Uterus (tissue), 4 donors: ENCODE data around the gene CLDN9. TPM values are rescaled to one million over a fixed set of nuclear protein-coding genes. Genes with fewer than 3 reads are reported as not detected.

ENCODE experiments used
- DNase-seq, 2 donors: peaks; one replicate each; pipeline ENCODE4 v3.0.0-alpha.2; 2019 to 2020
- H3K27ac ChIP-seq, 2 donors: fragments of 200-600 bp; sonication (generic); 1 replicate in 1 of 2; 2 replicates in 1 of 2; pipeline ENCODE4 v1.5.1; 2016 to 2018
- H3K27me3 ChIP-seq, 2 donors: fragments of 200-600 bp; sonication (generic); one replicate each; pipeline ENCODE4 v1.5.1; 2018 to 2019; ENCODE audit warnings: control low read depth in 1 of 2
- H3K36me3 ChIP-seq, 2 donors: fragments of 200-600 bp; sonication (generic); one replicate each; pipeline ENCODE4 v1.5.1; 2019; ENCODE audit warnings: control low read depth in 1 of 2
- H3K4me1 ChIP-seq, 2 donors: fragments of 200-600 bp; sonication (generic); one replicate each; pipeline ENCODE4 v1.5.1; 2018 to 2019; ENCODE audit warnings: control low read depth in 1 of 2
- H3K4me3 ChIP-seq, 2 donors: fragments of 200-600 bp; sonication (generic); 1 replicate in 1 of 2; 2 replicates in 1 of 2; pipeline ENCODE4 v1.5.1; 2018 to 2019; ENCODE audit warnings: mild to moderate bottlenecking in 1 of 2
- H3K9me3 ChIP-seq, 2 donors: fragments of 200-600 bp; sonication (generic); one replicate each; pipeline ENCODE4 v1.5.1; 2019; ENCODE audit warnings: control low read depth in 1 of 2
- POLR2A ChIP-seq, 2 donors: fragments of 450-650 bp; IDR thresholded peaks; one replicate each; pipeline ENCODE4 v1.6.1; 2016; ENCODE audit warnings: antibody characterized with exemption in 2 of 2, mild to moderate bottlenecking in 1 of 2, moderate library complexity in 1 of 2
- intact Hi-C: fragments of 100-400 bp; cut with DNase I; formaldehyde crosslinking; loops from one replicate; pipeline ENCODE4 v1.15.1; 2023; ENCODE audit warnings: low total_unique reads
- total RNA-seq, 4 donors: library from RNA; depleted of rRNA in 3 of 4; stranded (reverse); fragments of >200 nt in 3 of 4; gene quantifications; one replicate each; pipeline versions ENCODE4 v1.1.0 to v1.2.4, GENCODE V29; 2014 to 2023
- TF ChIP-seq, protein P1 (sequence below), 4 experiments: fragments of 200-600 bp in 2 of 4; fragments of 450-650 bp in 2 of 4; sonication (generic) in 2 of 4; IDR thresholded peaks; one replicate each; pipeline ENCODE4 v1.5.1; 2016 to 2019; ENCODE audit warnings: antibody characterized with exemption in 4 of 4, mild to moderate bottlenecking in 2 of 4, moderate library complexity in 1 of 4
- donor health status: DM: yes; HTN: yes; CAD: no.

The CLDN9 gene
- total RNA-seq, 4 donors from 2014 or later: 0.21 to 1.8 TPM; not detected in 2

DNA sequence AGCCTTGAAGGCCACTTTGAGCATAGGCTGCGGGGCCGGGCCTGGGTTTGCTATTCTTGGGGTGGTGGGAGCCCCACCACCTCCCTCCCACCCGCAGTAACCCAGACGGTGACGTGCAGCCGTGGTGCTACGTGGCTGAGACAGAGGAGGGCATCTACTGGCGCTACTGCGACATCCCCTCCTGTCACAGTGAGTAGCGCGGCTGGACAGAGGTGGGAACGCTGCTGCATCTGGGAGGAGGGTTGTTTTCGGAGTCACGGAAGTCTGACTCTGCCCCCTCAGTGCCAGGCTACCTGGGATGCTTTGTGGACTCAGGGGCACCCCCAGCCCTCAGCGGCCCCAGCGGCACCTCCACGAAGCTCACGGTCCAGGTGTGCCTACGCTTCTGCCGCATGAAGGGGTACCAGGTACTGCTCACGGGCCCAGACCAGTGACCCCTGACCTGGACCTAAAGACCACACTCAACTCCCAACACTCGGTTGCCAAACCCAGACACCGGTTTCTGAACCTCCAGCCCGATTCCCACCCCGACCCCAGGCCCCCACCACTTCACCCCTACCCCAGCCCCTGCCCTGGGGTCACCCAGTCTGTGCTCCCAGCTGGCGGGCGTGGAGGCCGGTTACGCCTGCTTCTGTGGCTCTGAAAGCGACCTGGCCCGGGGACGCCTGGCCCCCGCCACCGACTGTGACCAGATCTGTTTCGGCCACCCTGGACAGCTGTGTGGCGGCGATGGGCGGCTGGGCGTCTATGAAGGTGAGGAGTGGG, 46.5 kb upstream of the CLDN9 start:
- intact Hi-C loops: no loop called here
- Histone ChIP-seq H3K4me1 (peaks cover 0 to 46% of the 10 kb centered on the region in 2 donors), H3K27ac (no peak overlapping the region), H3K27me3 (peaks cover 28 to 36% of the 10 kb centered on the region in 2 donors), H3K36me3 (no peaks in the 10 kb centered on the region), H3K9me3 (no peaks in the 10 kb centered on the region), H3K4me3 (no peak overlapping the region)
- DNase-seq: no peak
- TF ChIP-seq, protein P1, sequence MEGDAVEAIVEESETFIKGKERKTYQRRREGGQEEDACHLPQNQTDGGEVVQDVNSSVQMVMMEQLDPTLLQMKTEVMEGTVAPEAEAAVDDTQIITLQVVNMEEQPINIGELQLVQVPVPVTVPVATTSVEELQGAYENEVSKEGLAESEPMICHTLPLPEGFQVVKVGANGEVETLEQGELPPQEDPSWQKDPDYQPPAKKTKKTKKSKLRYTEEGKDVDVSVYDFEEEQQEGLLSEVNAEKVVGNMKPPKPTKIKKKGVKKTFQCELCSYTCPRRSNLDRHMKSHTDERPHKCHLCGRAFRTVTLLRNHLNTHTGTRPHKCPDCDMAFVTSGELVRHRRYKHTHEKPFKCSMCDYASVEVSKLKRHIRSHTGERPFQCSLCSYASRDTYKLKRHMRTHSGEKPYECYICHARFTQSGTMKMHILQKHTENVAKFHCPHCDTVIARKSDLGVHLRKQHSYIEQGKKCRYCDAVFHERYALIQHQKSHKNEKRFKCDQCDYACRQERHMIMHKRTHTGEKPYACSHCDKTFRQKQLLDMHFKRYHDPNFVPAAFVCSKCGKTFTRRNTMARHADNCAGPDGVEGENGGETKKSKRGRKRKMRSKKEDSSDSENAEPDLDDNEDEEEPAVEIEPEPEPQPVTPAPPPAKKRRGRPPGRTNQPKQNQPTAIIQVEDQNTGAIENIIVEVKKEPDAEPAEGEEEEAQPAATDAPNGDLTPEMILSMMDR (IDR thresholded peaks at IDR 0.05): no peak
- no peak for TF ChIP-seq POLR2A (IDR thresholded peaks at IDR 0.05)

DNA sequence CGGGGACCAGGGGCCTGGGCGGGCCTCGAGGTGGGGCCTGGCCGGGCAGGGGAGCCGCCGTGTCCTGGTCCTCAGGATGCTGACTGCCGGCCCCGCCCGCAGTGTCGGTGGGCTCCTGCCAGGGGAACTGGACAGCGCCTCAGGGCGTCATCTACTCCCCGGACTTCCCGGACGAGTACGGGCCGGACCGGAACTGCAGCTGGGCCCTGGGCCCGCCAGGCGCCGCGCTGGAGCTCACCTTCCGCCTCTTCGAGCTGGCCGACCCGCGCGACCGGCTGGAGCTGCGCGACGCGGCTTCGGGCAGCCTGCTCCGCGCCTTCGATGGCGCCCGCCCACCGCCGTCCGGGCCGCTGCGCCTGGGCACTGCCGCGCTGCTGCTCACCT, 45.9 kb upstream of the CLDN9 start:
- no peaks in the 10 kb centered on the region for H3K36me3 ChIP-seq
- peaks cover 0 to 46% of the 10 kb centered on the region in 2 donors for H3K4me1 ChIP-seq
- H3K27ac ChIP-seq: no peak overlapping the region
- TF ChIP-seq, protein P1 (IDR thresholded peaks at IDR 0.05): no peak
- no peak for TF ChIP-seq POLR2A (IDR thresholded peaks at IDR 0.05)
- H3K4me3 ChIP-seq: no peak overlapping the region
- H3K9me3 ChIP-seq: no peaks in the 10 kb centered on the region
- intact Hi-C loops: no loop called here
- no peak for DNase-seq
- H3K27me3 ChIP-seq: peaks cover 25 to 36% of the 10 kb centered on the region in 2 donors

DNA sequence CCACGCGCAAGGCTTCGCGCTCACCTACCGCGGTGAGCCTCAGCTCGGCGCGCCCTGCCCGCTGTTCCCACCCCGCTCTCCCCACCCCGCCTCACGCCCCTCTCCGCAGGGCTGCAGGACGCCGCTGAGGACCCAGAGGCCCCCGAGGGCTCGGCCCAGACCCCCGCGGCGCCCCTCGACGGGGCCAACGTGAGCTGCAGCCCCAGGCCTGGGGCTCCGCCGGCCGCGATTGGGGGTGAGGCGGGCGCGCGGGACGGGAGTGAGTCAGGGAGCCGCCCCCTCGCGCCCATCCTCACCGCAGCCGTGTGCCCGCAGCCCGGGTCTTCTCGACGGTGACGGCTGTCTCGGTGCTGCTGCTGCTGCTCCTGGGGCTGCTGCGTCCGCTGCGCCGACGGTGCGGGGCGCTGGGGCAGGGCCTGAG, 45.5 kb upstream of the CLDN9 start:
- intact Hi-C loops: no loop called here

DNA sequence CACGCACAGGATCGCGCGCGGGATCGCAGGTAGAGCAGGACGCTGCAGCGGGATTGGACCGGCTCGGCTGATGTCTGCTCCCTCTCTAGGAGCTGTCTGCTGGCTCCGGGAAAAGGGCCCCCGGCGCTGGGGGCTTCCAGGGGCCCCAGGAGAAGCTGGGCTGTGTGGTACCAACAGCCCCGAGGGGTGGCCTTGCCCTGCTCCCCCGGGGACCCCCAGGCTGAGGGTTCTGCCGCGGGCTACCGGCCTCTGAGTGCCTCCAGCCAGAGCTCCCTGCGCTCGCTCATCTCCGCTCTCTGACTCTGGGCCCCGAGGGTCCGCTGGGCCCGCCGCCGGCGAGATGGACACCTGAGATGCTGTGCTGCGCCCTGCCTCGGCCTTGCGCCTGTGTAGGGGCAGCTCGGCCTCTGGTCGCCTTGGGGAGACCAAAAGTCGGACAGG, 45.0 kb upstream of the CLDN9 start:
- DNase-seq: no peak
- Histone ChIP-seq H3K4me1 (peaks cover 0 to 46% of the 10 kb centered on the region in 2 donors), H3K36me3 (no peaks in the 10 kb centered on the region), H3K27ac (no peak overlapping the region), H3K27me3 (peaks cover 20 to 36% of the 10 kb centered on the region in 2 donors), H3K9me3 (no peaks in the 10 kb centered on the region), H3K4me3 (no peak overlapping the region)
- TF ChIP-seq, protein P1 (IDR thresholded peaks at IDR 0.05): no peak
- TF ChIP-seq POLR2A (IDR thresholded peaks at IDR 0.05): no peak
- intact Hi-C loops: no loop called here

More for the DNA sequence above, 45.5 kb upstream of the CLDN9 start:
- Histone ChIP-seq H3K27me3 (peaks cover 21 to 36% of the 10 kb centered on the region in 2 donors), H3K9me3 (no peaks in the 10 kb centered on the region), H3K4me3 (no peak overlapping the region), H3K4me1 (peaks cover 0 to 46% of the 10 kb centered on the region in 2 donors), H3K36me3 (no peaks in the 10 kb centered on the region), H3K27ac (no peak overlapping the region)
- no peak for TF ChIP-seq POLR2A (IDR thresholded peaks at IDR 0.05)
- TF ChIP-seq, protein P1 (IDR thresholded peaks at IDR 0.05): no peak
- no peak for DNase-seq

DNA sequence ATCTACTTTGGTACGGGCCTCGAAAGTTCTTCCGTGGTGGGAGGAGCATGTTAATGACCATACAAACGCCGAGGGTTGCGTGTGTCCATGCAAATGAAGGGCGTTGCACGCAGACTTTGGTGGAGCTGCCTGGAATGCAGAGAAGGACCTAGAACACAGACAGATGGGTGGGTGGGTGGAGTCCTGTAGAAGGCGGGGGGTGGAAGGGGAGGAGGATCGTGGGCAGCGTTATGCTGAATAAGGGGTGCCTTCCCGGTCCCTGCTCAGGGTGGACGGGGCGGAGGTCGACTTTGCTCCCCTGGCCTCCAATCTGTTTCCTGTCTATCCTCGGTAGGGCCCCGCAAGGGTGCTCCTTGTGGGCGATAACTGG, 44.4 kb upstream of the CLDN9 start:
- Histone ChIP-seq H3K4me1 (peaks cover 0 to 40% of the 10 kb centered on the region in 2 donors), H3K36me3 (no peaks in the 10 kb centered on the region), H3K4me3 (no peak overlapping the region), H3K9me3 (no peaks in the 10 kb centered on the region), H3K27me3 (peaks cover 14 to 31% of the 10 kb centered on the region in 2 donors), H3K27ac (no peak overlapping the region)
- intact Hi-C loops: no loop called here
- TF ChIP-seq POLR2A (IDR thresholded peaks at IDR 0.05): no peak
- TF ChIP-seq, protein P1 (IDR thresholded peaks at IDR 0.05): no peak
- DNase-seq: no peak
